ENCODE results near the gene CKAP2L.

CKAP2L gene

DNA sequence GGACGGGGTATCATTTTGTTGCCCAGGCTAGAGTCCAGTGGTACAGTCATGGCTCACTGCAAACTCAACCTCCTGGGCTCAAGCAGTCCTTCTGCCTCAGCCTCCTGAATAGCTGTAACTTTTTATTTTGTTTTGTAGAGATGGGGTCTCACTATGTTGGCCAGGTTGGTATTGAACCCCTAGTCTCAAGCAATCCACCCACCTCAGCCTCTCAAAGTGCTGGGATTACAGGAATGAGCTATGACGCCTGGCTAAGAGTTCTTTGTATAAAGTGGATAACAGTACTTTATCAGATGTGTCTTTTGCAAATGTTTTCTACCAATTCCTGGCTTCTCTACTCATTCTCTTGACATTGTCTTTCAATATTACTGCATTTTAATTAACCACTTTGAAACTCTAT lies 60.7 kb downstream of the CKAP2L start:
- TF ChIP-seq, protein P1, sequence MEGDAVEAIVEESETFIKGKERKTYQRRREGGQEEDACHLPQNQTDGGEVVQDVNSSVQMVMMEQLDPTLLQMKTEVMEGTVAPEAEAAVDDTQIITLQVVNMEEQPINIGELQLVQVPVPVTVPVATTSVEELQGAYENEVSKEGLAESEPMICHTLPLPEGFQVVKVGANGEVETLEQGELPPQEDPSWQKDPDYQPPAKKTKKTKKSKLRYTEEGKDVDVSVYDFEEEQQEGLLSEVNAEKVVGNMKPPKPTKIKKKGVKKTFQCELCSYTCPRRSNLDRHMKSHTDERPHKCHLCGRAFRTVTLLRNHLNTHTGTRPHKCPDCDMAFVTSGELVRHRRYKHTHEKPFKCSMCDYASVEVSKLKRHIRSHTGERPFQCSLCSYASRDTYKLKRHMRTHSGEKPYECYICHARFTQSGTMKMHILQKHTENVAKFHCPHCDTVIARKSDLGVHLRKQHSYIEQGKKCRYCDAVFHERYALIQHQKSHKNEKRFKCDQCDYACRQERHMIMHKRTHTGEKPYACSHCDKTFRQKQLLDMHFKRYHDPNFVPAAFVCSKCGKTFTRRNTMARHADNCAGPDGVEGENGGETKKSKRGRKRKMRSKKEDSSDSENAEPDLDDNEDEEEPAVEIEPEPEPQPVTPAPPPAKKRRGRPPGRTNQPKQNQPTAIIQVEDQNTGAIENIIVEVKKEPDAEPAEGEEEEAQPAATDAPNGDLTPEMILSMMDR (IDR thresholded peaks at IDR 0.05; ENCODE audit: low read depth, low read length), result no peak
- no peak for TF ChIP-seq MYC (IDR thresholded peaks at IDR 0.05; ENCODE audit: low read depth, low read length)
- TF ChIP-seq POLR2A (IDR thresholded peaks at IDR 0.05; ENCODE audit: extremely low read depth, insufficient read length), result no peak
- TF ChIP-seq, protein P2, sequence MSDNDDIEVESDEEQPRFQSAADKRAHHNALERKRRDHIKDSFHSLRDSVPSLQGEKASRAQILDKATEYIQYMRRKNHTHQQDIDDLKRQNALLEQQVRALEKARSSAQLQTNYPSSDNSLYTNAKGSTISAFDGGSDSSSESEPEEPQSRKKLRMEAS (IDR thresholded peaks at IDR 0.05; ENCODE audit: low read depth, low read length), result no peak
- DNase-seq (ENCODE audit: low read depth), result no peak
- H3K4me3 ChIP-seq (ENCODE audit: low read depth, low read length), result no peak overlapping the region

DNA sequence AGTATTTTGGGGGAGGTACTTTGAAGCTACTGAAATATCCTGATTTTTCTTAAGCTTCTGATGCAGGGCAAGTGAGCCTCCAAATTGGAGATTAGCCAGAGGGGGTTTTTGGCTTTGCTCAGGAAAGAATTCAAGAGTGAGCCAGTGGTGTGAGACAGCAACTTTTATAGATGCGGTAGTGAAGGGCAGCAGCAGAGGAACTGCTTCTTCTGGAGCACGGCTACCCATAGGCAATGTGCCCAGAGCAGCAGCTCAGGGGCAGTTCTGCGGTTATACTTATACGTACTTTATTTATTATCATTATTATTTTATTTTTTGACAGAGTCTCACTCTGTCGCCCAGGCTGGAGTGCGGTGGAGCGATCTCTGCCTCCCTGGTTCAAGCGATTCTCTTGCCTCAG lies 63.4 kb downstream of the CKAP2L start:
- TF ChIP-seq MYC (IDR thresholded peaks at IDR 0.05; ENCODE audit: low read depth, low read length), result no peak
- TF ChIP-seq, protein P2 (IDR thresholded peaks at IDR 0.05; ENCODE audit: low read depth, low read length), result no peak
- no peak for TF ChIP-seq POLR2A (IDR thresholded peaks at IDR 0.05; ENCODE audit: extremely low read depth, insufficient read length)
- TF ChIP-seq, protein P1 (IDR thresholded peaks at IDR 0.05; ENCODE audit: low read depth, low read length), result no peak
- H3K4me3 ChIP-seq (ENCODE audit: low read depth, low read length), result no peak overlapping the region
- DNase-seq (ENCODE audit: low read depth), result peak; percentile 71

DNA sequence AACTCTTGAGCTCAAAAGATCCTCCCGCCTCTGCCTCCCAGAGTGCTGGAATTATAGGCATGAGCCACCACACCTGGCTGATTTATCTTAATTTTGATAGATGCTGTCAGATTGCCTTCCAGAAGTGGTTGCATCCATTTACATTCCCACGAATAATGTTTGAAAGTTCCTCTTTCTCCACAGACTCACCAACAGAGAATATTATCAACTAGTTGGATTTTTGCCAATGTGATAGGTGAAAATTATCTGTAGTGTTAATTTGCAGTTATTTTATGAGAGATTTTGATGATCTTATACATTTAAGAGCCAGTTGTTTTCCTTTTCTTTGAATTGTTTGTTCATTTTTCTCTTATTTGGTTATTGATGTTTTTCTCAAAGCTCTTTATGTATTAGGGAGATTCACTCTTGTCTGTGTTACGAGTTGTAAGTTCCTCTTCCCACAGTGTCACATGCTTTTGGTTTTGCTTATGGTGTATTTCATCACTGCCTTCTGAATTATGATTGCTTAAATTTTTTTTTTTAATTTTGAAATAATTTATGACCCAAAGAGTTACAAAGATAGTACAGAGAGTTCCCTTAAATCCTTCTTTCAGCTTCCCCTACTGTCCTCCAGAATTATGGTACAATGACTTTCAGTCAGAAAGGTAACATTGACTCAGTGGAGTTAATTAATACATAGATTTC lies 64.3 kb downstream of the CKAP2L start:
- DNase-seq (ENCODE audit: low read depth), result peak; percentile 83
- TF ChIP-seq MYC (IDR thresholded peaks at IDR 0.05; ENCODE audit: low read depth, low read length), result no peak
- TF ChIP-seq, protein P2 (IDR thresholded peaks at IDR 0.05; ENCODE audit: low read depth, low read length), result peak; percentile 65
- H3K4me3 ChIP-seq (ENCODE audit: low read depth, low read length), result no peak overlapping the region

DNA sequence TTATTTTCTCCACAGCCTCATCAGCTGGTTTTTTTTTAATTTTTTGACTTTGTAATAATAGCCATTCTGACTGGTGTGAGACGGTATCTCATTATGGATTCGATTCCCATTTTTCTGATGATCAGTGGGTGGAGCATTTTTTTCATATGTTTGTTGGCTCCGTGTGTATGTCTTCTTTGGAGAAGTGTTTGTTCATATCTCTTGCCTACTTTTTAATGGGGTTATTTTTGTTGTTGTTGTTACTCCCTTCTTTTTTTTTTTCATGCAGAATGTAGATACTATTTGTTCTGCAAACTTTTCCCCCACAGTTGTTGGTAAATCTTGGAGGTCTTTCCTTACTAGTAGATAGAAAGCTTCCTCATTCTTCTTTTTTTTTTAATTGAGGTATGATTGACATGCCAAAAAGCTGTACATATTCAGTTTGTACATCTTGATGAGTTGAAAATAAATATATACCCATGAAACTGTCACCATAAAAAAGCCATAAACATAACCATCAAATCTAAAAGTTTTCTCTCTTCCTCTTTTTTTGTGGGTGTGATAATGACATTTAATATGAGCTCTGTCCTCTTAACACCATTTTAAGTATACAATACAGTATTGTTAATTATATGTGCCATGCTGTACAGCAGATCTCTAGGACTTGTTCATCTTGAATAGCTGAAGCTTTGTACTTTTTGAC lies 65.4 kb downstream of the CKAP2L start:
- H3K4me3 ChIP-seq (ENCODE audit: low read depth, low read length), result no peak overlapping the region
- DNase-seq (ENCODE audit: low read depth), result no peak
- TF ChIP-seq, protein P1 (IDR thresholded peaks at IDR 0.05; ENCODE audit: low read depth, low read length), result no peak
- TF ChIP-seq, protein P2 (IDR thresholded peaks at IDR 0.05; ENCODE audit: low read depth, low read length), result no peak
- no peak for TF ChIP-seq MYC (IDR thresholded peaks at IDR 0.05; ENCODE audit: low read depth, low read length)
- no peak for TF ChIP-seq POLR2A (IDR thresholded peaks at IDR 0.05; ENCODE audit: extremely low read depth, insufficient read length)

DNA sequence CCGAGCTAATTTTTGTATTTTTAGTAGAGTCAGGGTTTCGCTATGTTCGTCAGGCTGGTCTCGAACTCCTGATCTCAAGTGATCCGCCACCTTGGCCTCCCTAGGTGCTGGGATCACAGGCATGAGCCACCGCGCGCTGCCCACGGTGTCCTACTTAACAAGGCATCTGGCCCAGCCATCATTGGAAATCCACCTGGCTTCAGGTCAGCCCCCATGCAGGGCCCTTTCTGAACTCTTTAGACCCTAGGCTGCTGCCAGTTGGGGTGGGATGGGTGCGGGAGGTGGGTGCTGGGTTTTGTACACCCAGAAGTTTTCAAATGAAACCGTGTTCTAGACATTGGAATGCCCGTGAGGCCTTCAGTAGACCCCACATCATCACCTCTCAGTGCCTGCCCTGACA lies 70.2 kb downstream of the CKAP2L start:
- no peak for DNase-seq (ENCODE audit: low read depth)
- TF ChIP-seq MYC (IDR thresholded peaks at IDR 0.05; ENCODE audit: low read depth, low read length) (no peak), POLR2A (IDR thresholded peaks at IDR 0.05; ENCODE audit: extremely low read depth, insufficient read length) (no peak)
- TF ChIP-seq, protein P1 (IDR thresholded peaks at IDR 0.05; ENCODE audit: low read depth, low read length), result no peak
- TF ChIP-seq, protein P2 (IDR thresholded peaks at IDR 0.05; ENCODE audit: low read depth, low read length), result no peak
- no peak overlapping the region for H3K4me3 ChIP-seq (ENCODE audit: low read depth, low read length)

DNA sequence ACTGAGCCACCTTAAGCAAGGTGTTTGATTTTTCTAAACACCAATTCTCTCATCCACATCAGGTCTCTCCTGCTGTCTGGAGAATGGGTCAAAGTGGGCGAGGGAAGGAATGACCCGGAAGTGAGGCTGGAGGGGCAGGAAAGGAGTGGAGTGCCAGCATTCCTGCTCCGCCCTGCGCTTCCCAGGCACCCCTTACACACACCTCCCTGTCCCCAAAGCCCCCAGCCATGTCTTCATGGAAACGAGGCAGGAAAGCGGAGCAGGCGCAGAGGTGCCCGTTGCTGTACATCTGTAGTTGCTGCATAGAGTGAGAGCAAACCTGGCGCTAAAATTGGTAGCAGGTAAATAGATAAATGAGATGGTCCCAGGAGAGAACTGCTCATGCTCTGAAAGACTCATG lies 70.8 kb downstream of the CKAP2L start:
- no peak for DNase-seq (ENCODE audit: low read depth)
- TF ChIP-seq MYC (IDR thresholded peaks at IDR 0.05; ENCODE audit: low read depth, low read length), result no peak
- TF ChIP-seq POLR2A (IDR thresholded peaks at IDR 0.05; ENCODE audit: extremely low read depth, insufficient read length), result no peak
- TF ChIP-seq, protein P1 (IDR thresholded peaks at IDR 0.05; ENCODE audit: low read depth, low read length), result no peak
- TF ChIP-seq, protein P2 (IDR thresholded peaks at IDR 0.05; ENCODE audit: low read depth, low read length), result no peak
- H3K4me3 ChIP-seq (ENCODE audit: low read depth, low read length), result no peak overlapping the region

Data from NB4 (cell line).